ENCODE data around the gene LUC7L.
"Not testable (repeated sequence)": the region's sequence is repeated elsewhere in the genome, so short reads cannot be mapped to it uniquely, and the experiment has no call there.

LUC7L gene

DNA sequence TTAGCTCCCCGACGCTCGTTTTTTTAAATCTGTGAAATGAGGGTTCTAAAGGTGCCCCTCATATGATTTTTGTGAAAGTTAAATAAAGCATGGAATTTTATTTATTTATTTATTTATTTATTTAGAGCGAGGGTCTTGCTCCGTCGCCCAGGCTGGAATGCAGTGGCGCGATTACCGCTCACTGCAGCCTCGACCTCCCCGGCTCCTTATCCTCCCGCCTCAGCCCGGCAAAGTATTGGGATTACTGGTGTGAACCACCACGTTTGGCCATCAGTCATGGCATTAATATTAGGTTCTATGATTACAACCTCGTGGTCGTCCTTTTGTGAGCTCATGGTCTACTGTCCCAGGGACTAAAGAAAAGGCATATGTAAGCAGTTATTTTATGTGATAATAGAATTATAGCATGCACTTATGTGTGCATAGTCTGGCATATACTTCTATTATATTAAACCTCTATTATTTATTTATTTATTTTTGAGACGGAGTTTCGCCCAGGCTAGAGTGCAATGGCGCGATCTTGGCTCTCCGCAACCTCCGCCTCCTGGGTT is 557 bp upstream of the LUC7L start:
- no peak for DNase-seq (ENCODE audit: low read depth)

DNA sequence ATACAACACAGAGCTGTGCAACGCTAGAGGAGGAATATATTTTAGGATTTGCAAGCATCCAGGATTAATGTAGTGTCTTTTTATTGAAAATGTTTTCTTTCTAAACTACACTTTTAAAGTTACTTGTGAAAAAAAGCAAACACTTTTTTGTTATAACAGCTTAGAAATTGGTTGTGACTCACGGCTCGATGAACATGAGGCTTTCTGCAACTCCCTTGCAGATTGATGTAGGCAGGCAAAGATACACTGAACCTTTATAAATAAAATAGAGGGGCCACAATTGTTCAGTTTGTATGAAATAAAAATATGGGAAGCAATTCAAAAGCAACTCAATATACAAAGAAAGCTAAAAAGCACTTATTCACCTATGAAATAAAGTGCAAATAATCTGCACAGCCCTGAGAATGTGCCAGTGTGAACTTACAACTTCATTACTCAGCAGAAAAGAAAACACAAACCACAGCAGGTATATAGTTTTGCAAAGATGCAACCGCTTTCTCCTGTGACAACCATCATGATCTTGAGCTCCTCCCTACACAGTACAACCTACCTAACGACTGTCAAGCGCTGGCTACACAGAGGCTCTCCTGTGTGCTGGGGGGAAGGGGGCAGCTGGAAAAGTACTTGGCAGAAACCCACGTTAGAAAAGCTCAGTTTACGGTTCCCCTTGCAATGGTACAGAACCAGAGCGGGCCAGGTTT is 948 bp downstream of the LUC7L start:
- DNase-seq (ENCODE audit: low read depth): no peak

- no peak for DNase-seq (ENCODE audit: low read depth)
These were observed 9.2 kb downstream of the LUC7L start for GRCh38 chr16:220021-220420.

DNA sequence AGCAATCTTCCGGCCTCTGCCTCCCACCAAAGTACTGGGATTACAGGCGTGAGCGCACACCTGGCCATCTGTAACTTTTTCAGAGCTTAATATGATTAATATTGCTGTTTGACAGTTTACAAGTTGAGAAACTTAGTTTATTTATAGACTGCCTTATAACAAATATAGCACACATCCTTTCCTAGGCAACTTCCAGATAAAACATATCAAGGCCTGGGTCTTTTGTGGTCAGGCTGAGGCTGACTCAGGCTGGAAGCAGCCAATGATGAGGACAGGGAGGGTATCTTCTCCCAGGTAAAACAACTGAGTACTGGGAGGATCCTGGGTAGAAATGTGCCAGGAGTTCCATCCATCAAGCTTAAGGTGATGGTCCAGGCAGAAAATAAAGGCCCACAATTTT is 16.2 kb downstream of the LUC7L start:
- DNase-seq (ENCODE audit: low read depth): no peak

- DNase-seq (ENCODE audit: low read depth): not testable (repeated sequence)
These were observed 17.5 kb downstream of the LUC7L start for GRCh38 chr16:211631-212180.

GRCh38 chr16:209359-209758 is 19.9 kb downstream of the LUC7L start:
- not testable (repeated sequence) for DNase-seq (ENCODE audit: low read depth)

DNA sequence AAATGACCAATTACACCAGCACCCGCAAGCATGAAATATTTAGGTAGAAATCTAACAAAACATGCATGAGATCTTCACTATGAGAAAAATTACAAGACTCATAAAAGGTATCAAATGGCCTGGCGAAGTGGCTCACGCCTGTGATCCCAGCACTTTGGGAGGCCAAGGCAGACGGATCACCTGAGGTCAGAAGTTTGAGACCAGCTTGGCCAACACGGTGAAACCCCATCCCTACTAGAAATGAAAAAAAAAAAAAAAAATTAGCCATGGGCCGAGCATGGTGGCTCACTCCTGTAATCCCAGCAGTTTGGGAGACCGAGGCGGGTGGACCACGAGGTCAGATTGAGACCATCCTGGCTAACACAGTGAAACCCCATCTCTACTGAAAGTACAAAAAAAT is 25.2 kb downstream of the LUC7L start:
- not testable (repeated sequence) for DNase-seq (ENCODE audit: low read depth)

DNA sequence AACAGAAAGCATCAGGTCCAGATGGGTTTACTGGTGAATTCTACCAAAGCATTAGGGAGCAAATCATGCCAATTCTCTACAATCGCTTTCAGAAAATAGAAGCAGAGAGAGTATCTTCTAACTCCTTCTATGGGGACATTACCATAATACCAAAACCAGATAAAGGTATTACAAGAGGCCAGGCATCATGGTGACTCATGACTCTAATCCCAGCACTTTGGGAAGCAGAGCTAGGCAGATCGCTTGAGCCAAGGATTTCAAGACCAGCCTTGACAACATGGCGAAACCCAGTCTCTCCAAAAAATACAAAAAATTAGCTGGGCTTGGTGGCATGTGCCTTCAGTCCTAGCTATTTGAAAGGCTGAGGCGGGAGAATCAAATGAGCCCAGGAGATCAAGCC is 26.0 kb downstream of the LUC7L start:
- no peak for DNase-seq (ENCODE audit: low read depth)

- DNase-seq (ENCODE audit: low read depth): no peak
These were observed 28.9 kb downstream of the LUC7L start for GRCh38 chr16:200388-200787.

GRCh38 chr16:194516-194915 is 34.7 kb downstream of the LUC7L start:
- DNase-seq (ENCODE audit: low read depth): no peak

DNA sequence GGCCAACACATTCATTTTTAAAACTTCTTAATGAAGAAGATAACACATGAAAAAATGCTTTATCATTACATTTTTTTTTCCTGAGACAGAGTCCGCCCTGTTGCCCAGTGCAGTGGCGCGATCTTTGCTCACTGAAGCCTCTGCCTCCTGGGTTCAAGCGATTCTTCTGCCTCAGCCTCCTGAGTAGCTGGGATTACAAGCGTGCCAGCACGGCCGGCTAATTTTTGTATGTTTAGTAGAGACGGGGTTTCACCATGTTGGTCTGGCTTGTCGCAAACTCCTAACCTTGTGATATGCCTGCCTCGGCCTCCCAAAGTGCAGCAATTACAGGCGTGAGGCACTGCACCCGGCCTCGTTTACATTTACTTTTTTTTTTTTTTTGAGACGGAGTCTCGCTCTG is 35.8 kb downstream of the LUC7L start:
- DNase-seq (ENCODE audit: low read depth): no peak

- no peak for DNase-seq (ENCODE audit: low read depth)
These were observed 36.6 kb downstream of the LUC7L start for GRCh38 chr16:192686-193085.

GRCh38 chr16:191831-192230 is 37.4 kb downstream of the LUC7L start:
- no peak for DNase-seq (ENCODE audit: low read depth)

DNA sequence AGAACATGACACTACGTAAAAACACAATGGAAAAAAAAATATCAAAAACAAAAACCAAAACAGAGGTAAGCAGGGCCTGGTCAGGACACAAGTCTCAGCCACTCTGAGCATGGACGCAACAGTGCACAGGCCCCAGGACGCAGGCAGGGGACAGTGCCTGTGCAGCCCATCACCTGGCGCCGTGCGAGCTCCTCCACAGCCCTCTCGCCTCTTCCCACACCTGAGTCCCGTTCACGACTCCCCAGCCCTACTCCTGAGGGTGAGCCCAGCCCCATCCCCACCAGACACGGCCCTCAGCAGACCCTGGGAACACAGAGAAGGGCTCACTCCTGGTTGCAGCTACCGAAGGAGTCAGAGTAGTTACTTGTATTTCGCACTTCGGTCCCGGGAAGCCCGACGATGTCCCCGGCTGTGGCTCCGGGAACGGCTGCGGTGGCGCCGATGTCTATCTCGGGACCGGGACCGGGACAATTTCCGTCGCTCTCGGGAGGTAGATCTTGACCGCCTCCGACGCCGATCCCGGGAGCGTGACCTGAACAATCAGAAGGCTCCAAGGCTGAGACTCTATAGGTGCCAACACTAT is 39.6 kb downstream of the LUC7L start:
- DNase-seq (ENCODE audit: low read depth): no peak

DNA sequence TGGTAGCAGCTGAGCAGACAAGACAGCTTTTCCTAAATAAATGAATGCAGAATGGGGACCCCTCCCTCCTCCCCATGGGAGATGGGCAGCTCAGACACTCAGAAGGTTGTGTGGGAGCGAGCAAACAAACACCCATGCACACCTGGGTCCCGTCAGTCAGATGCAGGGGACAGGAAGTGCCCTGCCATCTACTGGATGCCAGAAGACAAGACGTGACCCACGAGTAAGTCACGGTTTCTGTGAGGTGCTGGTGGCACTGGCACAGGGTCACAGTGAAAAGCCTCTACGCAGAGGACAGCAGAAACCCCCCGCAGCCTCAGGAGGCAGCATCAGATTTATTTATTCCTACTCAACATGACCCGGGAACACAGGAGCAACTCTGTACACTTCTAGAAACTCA is 40.6 kb downstream of the LUC7L start:
- no peak for DNase-seq (ENCODE audit: low read depth)

GRCh38 chr16:187330-187729 is 41.9 kb downstream of the LUC7L start:
- no peak for DNase-seq (ENCODE audit: low read depth)

GRCh38 chr16:185691-186090 is 43.6 kb downstream of the LUC7L start:
- DNase-seq (ENCODE audit: low read depth): no peak

DNA sequence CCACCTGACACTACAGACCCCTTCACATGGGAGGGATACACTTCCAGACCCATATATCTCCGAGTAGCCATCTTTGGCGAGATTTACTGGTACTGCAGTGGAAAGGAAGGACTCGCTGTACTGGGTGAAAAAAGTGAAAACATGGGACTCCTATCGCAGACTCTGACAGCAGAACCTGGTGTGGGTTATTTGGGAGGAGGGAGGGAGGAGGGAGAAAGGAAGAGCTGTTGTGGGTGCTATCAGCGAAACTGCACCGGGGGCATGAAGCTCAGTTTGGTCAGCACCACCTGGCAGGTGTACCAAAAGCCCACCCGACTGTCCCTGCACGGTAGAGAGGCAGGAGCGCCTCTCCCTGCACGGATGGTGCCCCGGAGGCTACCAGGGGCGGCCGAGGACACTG is 44.0 kb downstream of the LUC7L start:
- no peak for DNase-seq (ENCODE audit: low read depth)

DNA sequence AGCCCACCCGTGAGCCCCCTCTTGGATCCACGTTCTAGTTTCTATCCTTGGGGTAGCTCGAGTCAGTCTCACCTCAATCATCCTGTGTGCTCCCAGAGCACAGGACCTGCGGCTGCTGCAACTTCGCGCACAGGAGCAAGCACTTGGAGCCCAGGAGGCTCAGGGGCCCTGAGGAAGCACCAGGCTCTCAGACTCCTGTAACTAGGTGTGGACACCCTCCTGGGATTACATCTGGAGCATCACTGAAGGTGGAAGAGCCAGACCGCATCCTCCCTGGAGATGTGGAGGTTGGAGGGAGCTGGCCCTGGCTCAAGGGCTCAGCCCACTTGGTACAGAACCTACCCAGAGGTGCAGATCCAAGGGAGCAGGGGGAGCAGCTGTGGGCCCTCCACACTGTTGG is 46.2 kb downstream of the LUC7L start:
- DNase-seq (ENCODE audit: low read depth): no peak

GRCh38 chr16:181565-182021 is 47.7 kb downstream of the LUC7L start:
- DNase-seq (ENCODE audit: low read depth): no peak

GRCh38 chr16:180681-181564 is 48.3 kb downstream of the LUC7L start:
- peak; percentile 77 for DNase-seq (ENCODE audit: low read depth)

GRCh38 chr16:180101-180675 is 49.1 kb downstream of the LUC7L start, which contains the start of gene HBQ1:
TSS of gene HBQ1 (plus strand) at chr16:180459. CDS start at chr16:180487, 28 bp downstream.
- DNase-seq (ENCODE audit: low read depth): no peak

Measured in activated T-cell treated with anti-CD3 and anti-CD28 coated beads for 24 hours (primary cell).